Neural crest cell (in vitro differentiated cells): Measurements from ENCODE around the gene COLQ. TPM values are rescaled to one million over a fixed set of nuclear protein-coding genes. Genes with fewer than 3 reads are reported as not detected.

ENCODE experiments used
- DNase-seq: peaks from one replicate; pipeline ENCODE4 v3.0.0; 2021; ENCODE audit warnings: low read depth, mixed read lengths, low spot score
- H3K27ac Mint-ChIP-seq: one replicate; pipeline ENCODE4 v1.8.0; 2021; ENCODE audit warnings: mild to moderate bottlenecking, mixed read lengths; ENCODE audit not compliant: unreplicated experiment
- H3K27me3 Mint-ChIP-seq: 2 replicates; pipeline ENCODE4 v1.8.0; 2021; ENCODE audit warnings: low read depth, mild to moderate bottlenecking, mixed read lengths
- H3K36me3 Mint-ChIP-seq: 2 replicates; pipeline ENCODE4 v1.8.0; 2021; ENCODE audit warnings: low read depth, mild to moderate bottlenecking, mixed read lengths
- H3K4me1 Mint-ChIP-seq: 2 replicates; pipeline ENCODE4 v1.8.0; 2021; ENCODE audit warnings: mixed read lengths
- H3K4me3 Mint-ChIP-seq: one replicate; pipeline ENCODE4 v1.8.0; 2021; ENCODE audit warnings: mild to moderate bottlenecking, mixed read lengths
- H3K9me3 Mint-ChIP-seq: 2 replicates; pipeline ENCODE4 v1.8.0; 2021; ENCODE audit warnings: mixed read lengths
- microRNA-seq: library from miRNA; unstranded; fragments of <30 nt; microRNA quantifications from one replicate; pipeline ENCODE4, GENCODE V29; 2020
- total RNA-seq: library from RNA; stranded (reverse); gene quantifications from 2 replicates; pipeline ENCODE4 v1.2.1, GENCODE V29; 2021
- TF ChIP-seq, protein P1 (sequence below): fragments of 200-600 bp; sonication (generic); conservative IDR thresholded peaks from 2 replicates; pipeline ENCODE4 v1.5.0; 2021; ENCODE audit warnings: antibody characterized with exemption, mild to moderate bottlenecking

The COLQ gene
- total RNA-seq, 1 donor from 2014 or later, result 3.2 TPM

- H3K36me3 Mint-ChIP-seq, result no peaks in the 10 kb centered on the region
- DNase-seq, result no peak
- no peaks in the 10 kb centered on the region for H3K27me3 Mint-ChIP-seq
- TF ChIP-seq, protein P1, sequence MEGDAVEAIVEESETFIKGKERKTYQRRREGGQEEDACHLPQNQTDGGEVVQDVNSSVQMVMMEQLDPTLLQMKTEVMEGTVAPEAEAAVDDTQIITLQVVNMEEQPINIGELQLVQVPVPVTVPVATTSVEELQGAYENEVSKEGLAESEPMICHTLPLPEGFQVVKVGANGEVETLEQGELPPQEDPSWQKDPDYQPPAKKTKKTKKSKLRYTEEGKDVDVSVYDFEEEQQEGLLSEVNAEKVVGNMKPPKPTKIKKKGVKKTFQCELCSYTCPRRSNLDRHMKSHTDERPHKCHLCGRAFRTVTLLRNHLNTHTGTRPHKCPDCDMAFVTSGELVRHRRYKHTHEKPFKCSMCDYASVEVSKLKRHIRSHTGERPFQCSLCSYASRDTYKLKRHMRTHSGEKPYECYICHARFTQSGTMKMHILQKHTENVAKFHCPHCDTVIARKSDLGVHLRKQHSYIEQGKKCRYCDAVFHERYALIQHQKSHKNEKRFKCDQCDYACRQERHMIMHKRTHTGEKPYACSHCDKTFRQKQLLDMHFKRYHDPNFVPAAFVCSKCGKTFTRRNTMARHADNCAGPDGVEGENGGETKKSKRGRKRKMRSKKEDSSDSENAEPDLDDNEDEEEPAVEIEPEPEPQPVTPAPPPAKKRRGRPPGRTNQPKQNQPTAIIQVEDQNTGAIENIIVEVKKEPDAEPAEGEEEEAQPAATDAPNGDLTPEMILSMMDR, result peak; percentile 78
- no peaks in the 10 kb centered on the region for H3K4me1 Mint-ChIP-seq
- H3K4me3 Mint-ChIP-seq, result no peak overlapping the region
- H3K9me3 Mint-ChIP-seq, result no peaks in the 10 kb centered on the region
- no peak overlapping the region for H3K27ac Mint-ChIP-seq
Measured at GRCh38 chr3:15405448-15406050, 116.0 kb downstream of the COLQ start.

DNA sequence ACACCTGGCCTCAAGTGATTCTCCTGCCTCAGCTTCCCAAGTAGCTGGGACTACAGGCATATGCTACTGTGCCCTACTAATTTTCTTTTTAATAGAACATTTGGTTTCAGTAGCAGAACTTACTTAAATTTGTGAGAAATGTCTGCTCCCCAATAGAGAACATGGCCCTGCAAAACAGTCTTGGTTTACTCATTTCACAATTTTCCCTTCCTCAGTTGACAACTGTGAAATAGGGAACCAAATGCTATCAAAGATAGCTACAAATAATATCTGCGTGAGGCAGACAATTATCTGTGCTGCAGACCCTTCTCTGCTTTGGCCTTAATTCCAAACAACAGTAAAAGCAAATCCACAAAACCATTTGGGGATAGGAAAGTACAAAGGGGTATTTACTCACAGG is 116.7 kb downstream of the COLQ start:
- H3K27me3 Mint-ChIP-seq, result no peaks in the 10 kb centered on the region
- TF ChIP-seq, protein P1, result no peak

GRCh38 chr3:15403965-15404364 is 117.5 kb downstream of the COLQ start:
- no peak for DNase-seq
- Mint-ChIP-seq H3K4me1 (no peaks in the 10 kb centered on the region), H3K36me3 (no peaks in the 10 kb centered on the region), H3K9me3 (no peaks in the 10 kb centered on the region), H3K27me3 (no peaks in the 10 kb centered on the region), H3K4me3 (no peak overlapping the region), H3K27ac (no peak overlapping the region)
- TF ChIP-seq, protein P1, result no peak

More for the DNA sequence above, 116.7 kb downstream of the COLQ start:
- Mint-ChIP-seq H3K36me3 (no peaks in the 10 kb centered on the region), H3K9me3 (no peaks in the 10 kb centered on the region), H3K4me3 (no peak overlapping the region), H3K4me1 (no peaks in the 10 kb centered on the region), H3K27ac (no peak overlapping the region)
- no peak for DNase-seq

DNA sequence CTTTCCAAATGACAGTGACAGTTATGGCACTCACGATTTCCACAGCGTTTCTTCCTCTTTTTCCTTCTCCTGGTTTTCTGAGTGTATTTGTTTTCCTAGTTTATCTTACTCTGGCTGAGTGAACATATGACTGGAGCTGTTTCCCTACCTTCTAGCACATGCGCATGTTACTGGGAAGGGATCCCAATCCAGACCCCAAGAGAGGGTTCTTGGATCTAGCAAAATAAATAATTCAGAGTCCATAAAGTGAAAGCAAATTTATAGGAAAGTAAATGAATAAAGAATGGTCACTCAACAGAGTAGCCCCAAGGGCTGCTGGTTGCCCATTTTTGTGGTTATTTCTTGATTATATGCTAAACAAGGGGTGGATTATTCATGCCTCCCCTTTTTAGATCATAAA is 118.0 kb downstream of the COLQ start:
- no peaks in the 10 kb centered on the region for H3K9me3 Mint-ChIP-seq
- H3K4me1 Mint-ChIP-seq, result no peaks in the 10 kb centered on the region
- no peaks in the 10 kb centered on the region for H3K36me3 Mint-ChIP-seq
- TF ChIP-seq, protein P1, result no peak
- DNase-seq, result no peak
- H3K27ac Mint-ChIP-seq, result no peak overlapping the region
- H3K27me3 Mint-ChIP-seq, result no peaks in the 10 kb centered on the region
- no peak overlapping the region for H3K4me3 Mint-ChIP-seq

- TF ChIP-seq, protein P1, result no peak
- Mint-ChIP-seq H3K9me3 (peaks cover 4% of the 10 kb centered on the region), H3K36me3 (peaks cover 5% of the 10 kb centered on the region), H3K4me1 (no peaks in the 10 kb centered on the region), H3K27ac (no peak overlapping the region), H3K27me3 (no peaks in the 10 kb centered on the region), H3K4me3 (no peak overlapping the region)
- no peak for DNase-seq
Measured at GRCh38 chr3:15401936-15402335, 119.6 kb downstream of the COLQ start.

Small RNA genes within 50 kb of the gene (microRNA-seq; reads per million reads assigned to microRNA genes)
- gene MIR4270, result not detected

Other genes starting within 250 kb of the COLQ start
- 4.8 and 5.2 TPM in 2 replicates for gene SH3BP5, start 189.1 kb downstream of the COLQ start, total RNA-seq
- 27.3 and 28.2 TPM in 2 replicates for gene METTL6, start 94.2 kb downstream of the COLQ start, total RNA-seq
- gene EAF1, start 94.1 kb downstream of the COLQ start, total RNA-seq, result 24.9 and 26.3 TPM in 2 replicates
- gene HACL1, start 79.9 kb upstream of the COLQ start, total RNA-seq, result 14.0 and 16.3 TPM in 2 replicates
- gene BTD, start 80.0 kb upstream of the COLQ start, total RNA-seq, result 5.8 and 8.1 TPM in 2 replicates